GM12878 (cell line): ENCODE results near the gene SULT1A2. TPM values are rescaled to one million over a fixed set of nuclear protein-coding genes. Genes with fewer than 3 reads are reported as not detected.
"Not testable (repeated sequence)": the region's sequence is repeated elsewhere in the genome, so short reads cannot be mapped to it uniquely, and the experiment has no call there.

Source experiments
- ATAC-seq: fragments of 200-7000 bp; cut with Tn5 transposase; 3 replicates; pipeline ENCODE4 v1.9.1; 2020; ENCODE audit warnings: mild to moderate bottlenecking, moderate library complexity
- BruUV-seq: library from RNA; stranded (reverse); fragments of 400-500 nt; replicated peaks from 2 replicates; lab custom pipeline; 2021; lab: Mats Ljungman, UMichigan
- CTCF ChIA-PET: fragments of 300-600 bp; sonication (Branson Sonifier 250); formaldehyde crosslinking; extraction: SDS; loops from one replicate; lab custom pipeline; 2021; ENCODE audit warnings: inconsistent platforms; lab: Yijun Ruan, JAX
- POLR2A ChIA-PET: fragments of 350-600 bp; formaldehyde crosslinking; extraction: SDS; loops from one replicate; lab custom pipeline; 2021; ENCODE audit warnings: inconsistent platforms; lab: Charles Lee
- RAD21 ChIA-PET: fragments of 300-600 bp; sonication (Branson Sonifier 250); formaldehyde crosslinking; loops from one replicate; lab custom pipeline; 2023; ENCODE audit warnings: antibody characterized with exemption; ENCODE audit not compliant: unreplicated experiment; lab: Charles Lee
- SMC1A ChIA-PET: fragments of 300-600 bp; sonication (Branson Sonifier 250); formaldehyde crosslinking; loops from one replicate; lab custom pipeline; 2023; ENCODE audit not compliant: unreplicated experiment, uncharacterized antibody; lab: Charles Lee
- DNase-seq: peaks from one replicate; pipeline ENCODE4 v3.0.0-alpha.2; 2011; ENCODE audit warnings: low read depth, low spot score
- FAIRE-seq: peaks from 3 replicates; lab custom pipeline; 2011; peaks lifted over from hg19 to GRCh38; lab: Jason Lieb, UNC
- H2AFZ ChIP-seq: 2 replicates; pipeline ENCODE4 v1.6.0; 2011; ENCODE audit warnings: low read depth, low read length, control low read depth; ENCODE audit not compliant: control insufficient read depth
- H3K27ac ChIP-seq: 2 replicates; pipeline ENCODE4 v1.5.1; 2011; ENCODE audit warnings: control low read depth; ENCODE audit not compliant: control insufficient read depth, insufficient read depth
- H3K27me3 ChIP-seq, 2 experiments: replicated peaks in 1 of 2; 2 replicates each; pipeline versions ENCODE4 v1.6.0 to v1.6.1; 2011; ENCODE audit warnings: low read length in 1 of 2; ENCODE audit not compliant: control insufficient read depth in 2 of 2, insufficient read depth in 2 of 2
- H3K36me3 ChIP-seq, 2 experiments: 2 replicates each; pipeline ENCODE4 v1.5.1; 2011; ENCODE audit warnings: low read length in 1 of 2; ENCODE audit not compliant: control insufficient read depth in 2 of 2, insufficient read depth in 2 of 2
- H3K4me1 ChIP-seq: 2 replicates; pipeline ENCODE4 v1.6.1; 2011; ENCODE audit warnings: mild to moderate bottlenecking, low read length, moderate library complexity, mixed read lengths; ENCODE audit not compliant: control insufficient read depth, insufficient read depth
- H3K4me2 ChIP-seq: 2 replicates; pipeline ENCODE4 v1.6.0; 2011; ENCODE audit warnings: control low read depth; ENCODE audit not compliant: control insufficient read depth, insufficient read depth
- H3K4me3 ChIP-seq: fragments of 200-600 bp; sonication (generic); 2 replicates; pipeline ENCODE4 v1.5.1; 2016
- H3K79me2 ChIP-seq: 2 replicates; pipeline ENCODE4 v1.6.0; 2011; ENCODE audit warnings: low read length; ENCODE audit not compliant: control insufficient read depth, insufficient read depth
- H3K9ac ChIP-seq: 2 replicates; pipeline ENCODE4 v1.8.0; 2011; ENCODE audit warnings: low read length, control low read depth, mixed read lengths; ENCODE audit not compliant: control insufficient read depth, insufficient read depth
- H3K9me3 ChIP-seq: replicated peaks from 3 replicates; pipeline ENCODE4 v1.5.1; 2011; ENCODE audit warnings: mild to moderate bottlenecking, low read length; ENCODE audit not compliant: control insufficient read depth, insufficient read depth
- H4K20me1 ChIP-seq: 2 replicates; pipeline ENCODE4 v1.6.0; 2011; ENCODE audit not compliant: control insufficient read depth, insufficient read depth
- CREB1 ChIP-seq: IDR thresholded peaks from 2 replicates; pipeline ENCODE4 v1.6.1; 2012; ENCODE audit warnings: low read depth, mild to moderate bottlenecking, inconsistent platforms
- TAF1 ChIP-seq: IDR thresholded peaks from 2 replicates; pipeline ENCODE4 v1.6.1; 2011; ENCODE audit warnings: mild to moderate bottlenecking, low read depth, low read length, borderline replicate concordance
- TCF7 ChIP-seq: IDR thresholded peaks from 2 replicates; pipeline ENCODE4 v1.6.1; 2014; ENCODE audit warnings: antibody characterized with exemption, borderline replicate concordance
- ZBED1 ChIP-seq: IDR thresholded peaks from 2 replicates; pipeline ENCODE4 v1.6.1; 2016; ENCODE audit warnings: borderline replicate concordance
- WGBS: methylation state at CpG from one replicate; pipeline ENCODE4 v1.1.6; 2016; ENCODE audit warnings: low lambda C conversion rate; ENCODE audit not compliant: insufficient replicate concordance, insufficient coverage; ENCODE audit errors: missing lambda C conversion rate; 5-methylcytosine and 5-hydroxymethylcytosine counted together
- in situ Hi-C: fragments of 300-500 bp; cut with MboI; formaldehyde crosslinking; loops from 9 replicates; pipeline ENCODE4 v1.14.3; 2018; ENCODE audit warnings: mixed read lengths
- intact Hi-C: fragments of 100-400 bp; cut with micrococcal nuclease; formaldehyde crosslinking; loops from one replicate; pipeline ENCODE4 v1.14.2; 2022; ENCODE audit not compliant: unreplicated experiment
- polyA plus RNA-seq, 11 experiments: library from polyadenylated mRNA; depleted of rRNA in 4 of 11; unstranded in 6 of 11; stranded (reverse) in 5 of 11; fragments of >200 nt; fragmentation: Nextera tagmentation in 4 of 11; fragmentation: Illumina TruSeq in 1 of 11; extraction: Ambion mirVana in 4 of 11; extraction: Trizol in 1 of 11; gene quantifications; 1 replicate in 1 of 11; 2 replicates in 10 of 11; pipeline versions ENCODE4 v1.2.1 to v1.2.3, GENCODE V29; 2011 to 2016; ENCODE audit warnings: inconsistent platforms in 2 of 11, missing spikeins in 2 of 11, low read depth in 1 of 11
- total RNA-seq, 4 experiments: library from RNA; depleted of rRNA in 3 of 4; stranded (reverse); fragments of >200 nt in 3 of 4; fragmentation: Illumina TruSeq in 1 of 4; extraction: Trizol in 1 of 4; gene quantifications; 2 replicates each; pipeline versions ENCODE4 v1.2.1 to v1.2.3, GENCODE V29; 2013 to 2021
- TF ChIP-seq, protein P1 (sequence below): fragments of 450-650 bp; IDR thresholded peaks from 2 replicates; pipeline ENCODE4 v1.6.1; 2017; ENCODE audit warnings: borderline replicate concordance
- TF ChIP-seq, protein P2 (sequence below): IDR thresholded peaks from 2 replicates; pipeline ENCODE4 v1.6.1; 2011; ENCODE audit warnings: low read depth, mild to moderate bottlenecking, low read length, moderate library complexity, borderline replicate concordance; ENCODE audit errors: extremely low read depth

Gene SULT1A2
- total and polyA plus RNA-seq, 10 of the 15 experiments (the other 5 are each of a cell fraction or from before 2014, with no cell fraction given), result 0.06 to 0.39 (median 0.07) TPM; not detected in 7

DNA sequence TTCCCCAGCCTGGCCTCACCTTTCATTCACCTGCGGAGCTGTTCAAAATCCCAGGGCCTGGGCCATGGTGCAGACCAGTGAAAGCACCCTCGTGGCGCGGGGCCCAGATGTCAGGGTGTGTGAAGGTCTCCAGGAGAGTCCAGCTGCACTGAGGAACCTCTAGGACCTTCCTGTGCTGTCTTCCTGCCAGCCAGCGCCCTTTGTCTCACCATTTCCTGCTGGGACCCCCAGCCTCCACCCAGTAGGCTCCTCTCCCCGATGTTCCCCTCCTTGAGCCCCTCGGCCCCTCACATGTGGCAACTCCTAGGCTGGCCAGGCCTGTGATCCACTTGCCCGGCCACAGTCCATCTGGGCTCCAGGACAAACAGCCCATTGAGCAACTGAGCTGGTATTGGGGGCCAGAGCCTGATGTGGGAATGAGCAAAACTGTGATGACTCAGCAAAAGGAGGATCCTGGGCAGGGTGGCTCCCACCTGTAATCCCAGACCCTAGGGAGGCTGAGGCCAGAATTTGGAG is 677 bp downstream of the SULT1A2 start:
- FAIRE-seq (no peak), DNase-seq (no peak), ATAC-seq (no peak)
- Histone ChIP-seq H3K9me3 (no peaks in the 10 kb centered on the region), H3K4me2 (no peak overlapping the region), H3K4me1 (no peaks in the 10 kb centered on the region), H3K27ac (no peak overlapping the region), H4K20me1 (no peaks in the 10 kb centered on the region), H3K9ac (no peak overlapping the region), H3K4me3 (no peak overlapping the region), H2AFZ (no peak overlapping the region), H3K27me3 (no peaks in the 10 kb centered on the region), H3K36me3 (peaks cover 0 to under 1% of the 10 kb centered on the region in 2 experiments; a peak in 2 of 4 replicates), H3K79me2 (no peaks in the 10 kb centered on the region)
- CTCF ChIA-PET, result interaction anchor here (0.6 kb wide), 1 partner anchor 14 kb away, joined by 3 read pairs; the partner anchor contains the start of gene SULT1A1
- RAD21 ChIA-PET, result no interaction called here
- 55% methylated on average over 8 of the region's 8 CpGs for WGBS
- SMC1A ChIA-PET, result no interaction called here
- BruUV-seq, result no TSS peak
- in situ Hi-C loops (no loop called here), intact Hi-C loops (no loop called here)
- TF ChIP-seq, protein P1, sequence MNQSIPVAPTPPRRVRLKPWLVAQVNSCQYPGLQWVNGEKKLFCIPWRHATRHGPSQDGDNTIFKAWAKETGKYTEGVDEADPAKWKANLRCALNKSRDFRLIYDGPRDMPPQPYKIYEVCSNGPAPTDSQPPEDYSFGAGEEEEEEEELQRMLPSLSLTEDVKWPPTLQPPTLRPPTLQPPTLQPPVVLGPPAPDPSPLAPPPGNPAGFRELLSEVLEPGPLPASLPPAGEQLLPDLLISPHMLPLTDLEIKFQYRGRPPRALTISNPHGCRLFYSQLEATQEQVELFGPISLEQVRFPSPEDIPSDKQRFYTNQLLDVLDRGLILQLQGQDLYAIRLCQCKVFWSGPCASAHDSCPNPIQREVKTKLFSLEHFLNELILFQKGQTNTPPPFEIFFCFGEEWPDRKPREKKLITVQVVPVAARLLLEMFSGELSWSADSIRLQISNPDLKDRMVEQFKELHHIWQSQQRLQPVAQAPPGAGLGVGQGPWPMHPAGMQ, result no peak
- no peak for TF ChIP-seq ZBED1
- TF ChIP-seq, protein P2, sequence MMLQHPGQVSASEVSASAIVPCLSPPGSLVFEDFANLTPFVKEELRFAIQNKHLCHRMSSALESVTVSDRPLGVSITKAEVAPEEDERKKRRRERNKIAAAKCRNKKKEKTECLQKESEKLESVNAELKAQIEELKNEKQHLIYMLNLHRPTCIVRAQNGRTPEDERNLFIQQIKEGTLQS, result no peak
- TF ChIP-seq CREB1, result no peak
- no peak for TF ChIP-seq TAF1
- no peak for TF ChIP-seq TCF7
- POLR2A ChIA-PET, result no interaction called here

DNA sequence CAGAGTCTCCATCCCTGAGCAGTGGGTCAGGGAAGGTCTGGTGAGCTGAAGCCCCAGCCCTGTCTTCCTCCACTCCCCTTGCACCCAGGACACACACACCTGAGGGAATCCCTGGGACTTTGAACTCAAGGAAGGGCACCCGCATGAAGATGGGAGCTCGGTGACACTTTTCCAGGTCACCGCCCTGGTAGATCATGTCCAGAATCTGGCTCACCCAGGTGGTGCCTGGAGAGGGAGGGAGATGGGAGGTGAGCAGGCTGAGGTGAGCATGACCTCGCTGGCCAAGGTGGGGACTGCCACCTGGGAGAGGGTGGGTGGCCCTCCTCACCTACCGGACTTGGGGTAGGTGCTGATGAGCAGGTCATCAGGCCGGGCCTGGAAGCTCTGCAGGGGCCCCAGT is 1.4 kb downstream of the SULT1A2 start:
- in situ Hi-C loops, ATAC-seq, SMC1A ChIA-PET, DNase-seq, H3K36me3 ChIP-seq, H3K79me2 ChIP-seq, H3K9me3 ChIP-seq, H3K9ac ChIP-seq, POLR2A ChIA-PET, H3K27me3 ChIP-seq, H3K4me2 ChIP-seq, H3K4me1 ChIP-seq, FAIRE-seq, RAD21 ChIA-PET, H3K27ac ChIP-seq, H2AFZ ChIP-seq, CTCF ChIA-PET, intact Hi-C loops, BruUV-seq, H4K20me1 ChIP-seq, H3K4me3 ChIP-seq: not testable (repeated sequence)
- WGBS, result 72% methylated on average over 5 of the region's 6 CpGs
